Body of pancreas (tissue), 4 donors: Measurements from ENCODE around the gene UNC119B. TPM values are rescaled to one million over a fixed set of nuclear protein-coding genes. Genes with fewer than 3 reads are reported as not detected.

ENCODE experiments used
- ATAC-seq: fragments of 150-250 bp; one replicate; pipeline ENCODE4 v1.9.1; 2016
- DNase-seq, 4 donors: peaks; one replicate each; pipeline ENCODE4 v3.0.0-alpha.2; 2019
- H3K27ac ChIP-seq, 4 donors: fragments of 200-600 bp; sonication (generic); 1 replicate in 3 of 4; 2 replicates in 1 of 4; pipeline versions ENCODE4 v1.5.1 to v1.6.1; 2016 to 2019; ENCODE audit warnings: mild to moderate bottlenecking in 1 of 4, mixed read lengths in 1 of 4, moderate library complexity in 1 of 4
- H3K27me3 ChIP-seq, 2 donors: fragments of 200-600 bp; sonication (generic); one replicate each; pipeline ENCODE4 v1.6.0; 2016; ENCODE audit warnings: mild to moderate bottlenecking in 1 of 2
- H3K36me3 ChIP-seq, 2 donors: fragments of 200-600 bp; sonication (generic); replicated peaks in 1 of 2; 2 replicates each; pipeline ENCODE4 v1.5.1; 2016; ENCODE audit warnings: low read depth in 2 of 2; ENCODE audit not compliant: insufficient read depth in 1 of 2
- H3K4me1 ChIP-seq: fragments of 200-600 bp; sonication (generic); one replicate; pipeline ENCODE4 v1.6.0; 2016
- H3K4me3 ChIP-seq, 2 donors: fragments of 200-600 bp; sonication (generic); 1 replicate in 1 of 2; 2 replicates in 1 of 2; pipeline ENCODE4 v1.5.1; 2016 to 2019
- H3K9me3 ChIP-seq, 3 donors: fragments of 200-600 bp; sonication (generic); 1 replicate in 2 of 3; 2 replicates in 1 of 3; pipeline ENCODE4 v1.5.1; 2016
- POLR2A ChIP-seq, 3 donors: fragments of 450-650 bp; IDR thresholded peaks; one replicate each; pipeline ENCODE4 v1.6.1; 2016; ENCODE audit warnings: antibody characterized with exemption in 3 of 3, mild to moderate bottlenecking in 2 of 3
- WGBS, 2 donors: methylation state at CpG; one replicate each; pipeline ENCODE4 v1.1.5; 2017; 5-methylcytosine and 5-hydroxymethylcytosine counted together
- intact Hi-C: fragments of 100-400 bp; cut with DNase I; formaldehyde crosslinking; loops from one replicate; pipeline ENCODE4 v1.15.1; 2023
- total RNA-seq, 2 donors: library from RNA; depleted of rRNA; stranded (reverse); fragments of >200 nt; gene quantifications; one replicate each; pipeline ENCODE4 v1.1.0, GENCODE V29; 2016
- TF ChIP-seq, protein P1 (sequence below), 7 experiments: fragments of 450-650 bp in 4 of 7; fragments of 200-600 bp in 3 of 7; sonication (generic) in 3 of 7; IDR thresholded peaks; one replicate each; pipeline ENCODE4 v1.5.1; 2016 to 2019; ENCODE audit warnings: antibody characterized with exemption in 7 of 7

The UNC119B gene
- total RNA-seq, 2 donors from 2014 or later: 8.6 to 23.6 TPM

DNA sequence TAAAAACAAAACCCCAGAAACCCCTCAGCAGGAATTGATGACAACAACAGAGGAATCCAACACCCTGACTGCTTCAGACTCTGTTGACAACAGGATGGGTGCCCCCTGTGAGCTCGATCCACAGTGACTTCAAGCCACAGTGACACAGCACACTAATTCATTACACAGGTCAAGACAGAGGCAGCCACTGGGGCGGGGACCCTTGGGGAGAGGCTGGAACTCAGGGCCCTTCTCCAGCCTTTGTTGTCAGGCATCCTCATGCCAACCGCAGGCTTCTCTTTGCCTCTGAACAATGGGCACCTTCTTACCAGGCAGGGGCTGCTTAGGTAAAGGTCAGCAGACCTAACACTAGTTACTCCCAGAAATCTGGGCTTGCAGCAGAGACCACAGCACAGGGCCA is 53.0 kb downstream of the UNC119B start:
- DNase-seq (no peak), ATAC-seq (no peak)
- no peaks in the 10 kb centered on the region for H3K4me1 ChIP-seq
- 63 to 64% methylated on average over 2 to 3 of the region's 3 CpGs for WGBS, 2 donors
- H3K36me3 ChIP-seq: peaks cover 9 to 32% of the 10 kb centered on the region in 2 donors
- no peak overlapping the region for H3K27ac ChIP-seq
- no peaks in the 10 kb centered on the region for H3K27me3 ChIP-seq
- no peak overlapping the region for H3K4me3 ChIP-seq
- intact Hi-C loops: no loop called here
- no peaks in the 10 kb centered on the region for H3K9me3 ChIP-seq
- TF ChIP-seq, protein P1, sequence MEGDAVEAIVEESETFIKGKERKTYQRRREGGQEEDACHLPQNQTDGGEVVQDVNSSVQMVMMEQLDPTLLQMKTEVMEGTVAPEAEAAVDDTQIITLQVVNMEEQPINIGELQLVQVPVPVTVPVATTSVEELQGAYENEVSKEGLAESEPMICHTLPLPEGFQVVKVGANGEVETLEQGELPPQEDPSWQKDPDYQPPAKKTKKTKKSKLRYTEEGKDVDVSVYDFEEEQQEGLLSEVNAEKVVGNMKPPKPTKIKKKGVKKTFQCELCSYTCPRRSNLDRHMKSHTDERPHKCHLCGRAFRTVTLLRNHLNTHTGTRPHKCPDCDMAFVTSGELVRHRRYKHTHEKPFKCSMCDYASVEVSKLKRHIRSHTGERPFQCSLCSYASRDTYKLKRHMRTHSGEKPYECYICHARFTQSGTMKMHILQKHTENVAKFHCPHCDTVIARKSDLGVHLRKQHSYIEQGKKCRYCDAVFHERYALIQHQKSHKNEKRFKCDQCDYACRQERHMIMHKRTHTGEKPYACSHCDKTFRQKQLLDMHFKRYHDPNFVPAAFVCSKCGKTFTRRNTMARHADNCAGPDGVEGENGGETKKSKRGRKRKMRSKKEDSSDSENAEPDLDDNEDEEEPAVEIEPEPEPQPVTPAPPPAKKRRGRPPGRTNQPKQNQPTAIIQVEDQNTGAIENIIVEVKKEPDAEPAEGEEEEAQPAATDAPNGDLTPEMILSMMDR (IDR thresholded peaks at IDR 0.05): no peak
- no peak for TF ChIP-seq POLR2A (IDR thresholded peaks at IDR 0.05)

DNA sequence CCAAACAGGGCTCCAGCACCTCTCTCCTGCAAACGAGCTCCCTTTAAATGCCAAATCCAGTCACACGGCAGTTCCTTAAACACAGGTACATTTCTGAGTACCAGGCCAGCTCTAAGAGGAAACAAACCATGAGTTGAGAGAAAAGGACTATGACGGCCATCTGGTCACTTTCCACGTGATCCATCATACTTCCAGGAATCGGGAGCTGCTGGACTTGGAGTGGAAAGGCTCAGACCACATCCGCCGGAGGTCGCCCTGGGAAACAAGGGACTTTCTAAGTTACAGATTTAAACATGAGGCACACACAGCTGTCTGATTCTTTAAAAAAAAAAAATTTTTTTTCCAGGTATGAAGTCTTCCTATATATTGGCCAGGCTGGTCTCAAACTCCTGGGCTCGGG is 54.6 kb downstream of the UNC119B start:
- H3K4me3 ChIP-seq: no peak overlapping the region
- no peak overlapping the region for H3K27ac ChIP-seq
- WGBS, 2 donors: 83 to 87% methylated on average over 9 of the region's 9 CpGs
- H3K9me3 ChIP-seq: no peaks in the 10 kb centered on the region
- peaks cover 9 to 34% of the 10 kb centered on the region in 2 donors for H3K36me3 ChIP-seq
- ATAC-seq (no peak), DNase-seq (no peak)
- intact Hi-C loops: no loop called here
- no peaks in the 10 kb centered on the region for H3K4me1 ChIP-seq
- H3K27me3 ChIP-seq: no peaks in the 10 kb centered on the region
- TF ChIP-seq, protein P1 (IDR thresholded peaks at IDR 0.05): no peak
- no peak for TF ChIP-seq POLR2A (IDR thresholded peaks at IDR 0.05)

DNA sequence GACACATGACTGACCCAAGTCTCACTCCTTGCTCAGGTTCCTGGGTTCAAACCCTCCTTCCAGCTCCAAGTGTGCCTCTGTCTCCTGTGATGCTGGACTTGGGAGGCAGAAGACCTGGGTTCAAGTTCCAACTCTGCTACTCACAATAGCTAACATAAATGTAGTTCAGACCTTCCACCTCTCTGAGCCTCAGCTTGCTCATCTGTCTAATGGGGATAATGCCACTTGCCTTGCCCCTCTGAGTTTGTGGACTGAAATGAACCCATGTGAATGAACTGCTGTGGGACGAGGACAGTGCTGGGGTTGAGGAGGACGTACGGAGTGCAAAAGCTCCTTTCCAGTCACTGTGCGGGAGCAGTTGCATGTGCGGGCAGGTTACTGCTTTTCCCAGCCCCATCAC is 56.3 kb downstream of the UNC119B start:
- Histone ChIP-seq H3K4me1 (no peaks in the 10 kb centered on the region), H3K36me3 (peaks cover 9 to 35% of the 10 kb centered on the region in 2 donors), H3K27ac (no peak overlapping the region), H3K4me3 (no peak overlapping the region), H3K27me3 (no peaks in the 10 kb centered on the region), H3K9me3 (no peaks in the 10 kb centered on the region)
- ATAC-seq (no peak), DNase-seq (no peak)
- WGBS, 2 donors: 80 to 94% methylated on average over 5 of the region's 5 CpGs
- TF ChIP-seq, protein P1 (IDR thresholded peaks at IDR 0.05): no peak
- TF ChIP-seq POLR2A (IDR thresholded peaks at IDR 0.05): no peak
- intact Hi-C loops: no loop called here

DNA sequence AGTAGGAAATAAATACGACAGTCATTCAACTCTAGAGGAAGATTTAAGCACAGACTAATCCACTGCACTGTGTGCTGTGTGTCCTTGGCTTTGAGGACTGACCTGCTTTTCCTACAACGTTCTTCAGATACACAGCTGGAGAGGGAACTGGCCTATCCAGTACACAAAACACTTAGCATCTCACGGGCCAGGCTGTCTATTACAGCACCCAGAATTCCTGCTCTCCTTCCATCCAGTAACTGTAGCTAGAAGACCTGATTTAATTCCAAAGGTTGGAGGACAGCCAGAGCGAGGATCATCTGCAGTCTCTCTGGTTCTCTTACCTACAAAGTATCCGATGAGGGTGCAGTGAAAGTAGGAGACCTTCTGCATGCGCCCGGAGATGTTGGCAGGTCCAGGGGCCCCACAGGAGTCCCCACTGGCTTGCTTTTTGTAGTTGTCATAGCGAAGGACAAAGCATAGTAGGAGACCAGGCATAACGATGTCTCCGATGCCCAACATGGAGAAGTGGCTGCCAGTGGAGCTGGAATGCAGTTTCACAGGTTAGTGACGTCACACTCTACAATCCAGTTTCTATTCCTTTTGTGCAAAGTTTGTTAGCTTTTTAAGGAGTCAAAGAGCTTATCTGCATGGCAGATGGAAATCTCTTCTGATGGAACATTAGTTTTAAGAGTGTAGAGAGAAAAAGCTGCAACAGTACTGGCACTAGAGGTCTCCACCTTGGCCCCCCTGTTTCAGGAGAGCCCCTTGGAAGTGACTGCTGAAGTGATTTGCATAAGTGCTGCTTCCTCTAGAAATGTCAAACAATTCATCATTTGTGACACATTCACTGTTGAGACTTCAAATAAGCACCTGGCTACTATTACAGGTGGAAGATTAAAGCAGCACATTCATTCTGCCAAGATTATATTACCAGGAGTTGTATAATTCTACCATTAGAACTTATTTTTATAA is 57.1 kb downstream of the UNC119B start:
- no peaks in the 10 kb centered on the region for H3K27me3 ChIP-seq
- intact Hi-C loops: no loop called here
- DNase-seq: no peak
- H3K36me3 ChIP-seq: peaks cover 9 to 37% of the 10 kb centered on the region in 2 donors
- 82% methylated on average over 11 of the region's 11 CpGs for WGBS, 2 donors
- no peaks in the 10 kb centered on the region for H3K9me3 ChIP-seq
- no peak overlapping the region for H3K4me3 ChIP-seq
- no peak overlapping the region for H3K27ac ChIP-seq
- TF ChIP-seq, protein P1 (IDR thresholded peaks at IDR 0.05): no peak
- TF ChIP-seq POLR2A (IDR thresholded peaks at IDR 0.05): no peak
- H3K4me1 ChIP-seq: no peaks in the 10 kb centered on the region
- ATAC-seq: no peak
